GM18505 (cell line): ENCODE results near the gene EEF1A2.

Experiments used
- ATAC-seq: cut with Tn5 transposase; IDR thresholded peaks from one replicate; pipeline ENCODE4 v1.9.1; 2021; ENCODE audit not compliant: unreplicated experiment
- POLR2A ChIP-seq: IDR thresholded peaks from 4 replicates; pipeline ENCODE4 v1.6.1; 2011; ENCODE audit warnings: borderline replicate concordance; ENCODE audit not compliant: insufficient read depth, insufficient read length; ENCODE audit errors: extremely low read depth

The EEF1A2 gene

GRCh38 chr20:63443606-63444395 is 55.1 kb downstream of the EEF1A2 start:
- ATAC-seq: no peak
- TF ChIP-seq POLR2A: no peak

- ATAC-seq: no peak
- no peak for TF ChIP-seq POLR2A
These were observed 56.8 kb downstream of the EEF1A2 start for GRCh38 chr20:63442100-63442493.

- no peak for TF ChIP-seq POLR2A
- no peak for ATAC-seq
These were observed 57.5 kb downstream of the EEF1A2 start for GRCh38 chr20:63441136-63442099.

- no peak for TF ChIP-seq POLR2A
These were observed 58.4 kb downstream of the EEF1A2 start for GRCh38 chr20:63440366-63440955.

GRCh38 chr20:63439866-63440265 is 59.0 kb downstream of the EEF1A2 start:
- no peak for ATAC-seq
- no peak for TF ChIP-seq POLR2A

More at GRCh38 chr20:63440366-63440955, 58.4 kb downstream of the EEF1A2 start:
- ATAC-seq: no peak

GRCh38 chr20:63438121-63438520 is 60.8 kb downstream of the EEF1A2 start:
- TF ChIP-seq POLR2A: no peak
- no peak for ATAC-seq
